ENCODE measurements around the gene SRP19.

- TF ChIP-seq, protein P1, sequence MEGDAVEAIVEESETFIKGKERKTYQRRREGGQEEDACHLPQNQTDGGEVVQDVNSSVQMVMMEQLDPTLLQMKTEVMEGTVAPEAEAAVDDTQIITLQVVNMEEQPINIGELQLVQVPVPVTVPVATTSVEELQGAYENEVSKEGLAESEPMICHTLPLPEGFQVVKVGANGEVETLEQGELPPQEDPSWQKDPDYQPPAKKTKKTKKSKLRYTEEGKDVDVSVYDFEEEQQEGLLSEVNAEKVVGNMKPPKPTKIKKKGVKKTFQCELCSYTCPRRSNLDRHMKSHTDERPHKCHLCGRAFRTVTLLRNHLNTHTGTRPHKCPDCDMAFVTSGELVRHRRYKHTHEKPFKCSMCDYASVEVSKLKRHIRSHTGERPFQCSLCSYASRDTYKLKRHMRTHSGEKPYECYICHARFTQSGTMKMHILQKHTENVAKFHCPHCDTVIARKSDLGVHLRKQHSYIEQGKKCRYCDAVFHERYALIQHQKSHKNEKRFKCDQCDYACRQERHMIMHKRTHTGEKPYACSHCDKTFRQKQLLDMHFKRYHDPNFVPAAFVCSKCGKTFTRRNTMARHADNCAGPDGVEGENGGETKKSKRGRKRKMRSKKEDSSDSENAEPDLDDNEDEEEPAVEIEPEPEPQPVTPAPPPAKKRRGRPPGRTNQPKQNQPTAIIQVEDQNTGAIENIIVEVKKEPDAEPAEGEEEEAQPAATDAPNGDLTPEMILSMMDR (conservative IDR thresholded peaks at IDR 0.05; ENCODE audit: low read depth in 2 of 2), result no peak
- TF ChIP-seq CREB1 (CRISPR knock-in tag; IDR thresholded peaks at IDR 0.05; ENCODE audit: low read depth) (no peak), EZH2phosphoT487 (IDR thresholded peaks at IDR 0.05; ENCODE audit: unreplicated experiment) (no peak), POLR2AphosphoS5 (IDR thresholded peaks at IDR 0.05; ENCODE audit: low read depth) (no peak), REST (IDR thresholded peaks at IDR 0.05; ENCODE audit: unreplicated experiment) (no peak)
- TF ChIP-seq, protein P2, sequence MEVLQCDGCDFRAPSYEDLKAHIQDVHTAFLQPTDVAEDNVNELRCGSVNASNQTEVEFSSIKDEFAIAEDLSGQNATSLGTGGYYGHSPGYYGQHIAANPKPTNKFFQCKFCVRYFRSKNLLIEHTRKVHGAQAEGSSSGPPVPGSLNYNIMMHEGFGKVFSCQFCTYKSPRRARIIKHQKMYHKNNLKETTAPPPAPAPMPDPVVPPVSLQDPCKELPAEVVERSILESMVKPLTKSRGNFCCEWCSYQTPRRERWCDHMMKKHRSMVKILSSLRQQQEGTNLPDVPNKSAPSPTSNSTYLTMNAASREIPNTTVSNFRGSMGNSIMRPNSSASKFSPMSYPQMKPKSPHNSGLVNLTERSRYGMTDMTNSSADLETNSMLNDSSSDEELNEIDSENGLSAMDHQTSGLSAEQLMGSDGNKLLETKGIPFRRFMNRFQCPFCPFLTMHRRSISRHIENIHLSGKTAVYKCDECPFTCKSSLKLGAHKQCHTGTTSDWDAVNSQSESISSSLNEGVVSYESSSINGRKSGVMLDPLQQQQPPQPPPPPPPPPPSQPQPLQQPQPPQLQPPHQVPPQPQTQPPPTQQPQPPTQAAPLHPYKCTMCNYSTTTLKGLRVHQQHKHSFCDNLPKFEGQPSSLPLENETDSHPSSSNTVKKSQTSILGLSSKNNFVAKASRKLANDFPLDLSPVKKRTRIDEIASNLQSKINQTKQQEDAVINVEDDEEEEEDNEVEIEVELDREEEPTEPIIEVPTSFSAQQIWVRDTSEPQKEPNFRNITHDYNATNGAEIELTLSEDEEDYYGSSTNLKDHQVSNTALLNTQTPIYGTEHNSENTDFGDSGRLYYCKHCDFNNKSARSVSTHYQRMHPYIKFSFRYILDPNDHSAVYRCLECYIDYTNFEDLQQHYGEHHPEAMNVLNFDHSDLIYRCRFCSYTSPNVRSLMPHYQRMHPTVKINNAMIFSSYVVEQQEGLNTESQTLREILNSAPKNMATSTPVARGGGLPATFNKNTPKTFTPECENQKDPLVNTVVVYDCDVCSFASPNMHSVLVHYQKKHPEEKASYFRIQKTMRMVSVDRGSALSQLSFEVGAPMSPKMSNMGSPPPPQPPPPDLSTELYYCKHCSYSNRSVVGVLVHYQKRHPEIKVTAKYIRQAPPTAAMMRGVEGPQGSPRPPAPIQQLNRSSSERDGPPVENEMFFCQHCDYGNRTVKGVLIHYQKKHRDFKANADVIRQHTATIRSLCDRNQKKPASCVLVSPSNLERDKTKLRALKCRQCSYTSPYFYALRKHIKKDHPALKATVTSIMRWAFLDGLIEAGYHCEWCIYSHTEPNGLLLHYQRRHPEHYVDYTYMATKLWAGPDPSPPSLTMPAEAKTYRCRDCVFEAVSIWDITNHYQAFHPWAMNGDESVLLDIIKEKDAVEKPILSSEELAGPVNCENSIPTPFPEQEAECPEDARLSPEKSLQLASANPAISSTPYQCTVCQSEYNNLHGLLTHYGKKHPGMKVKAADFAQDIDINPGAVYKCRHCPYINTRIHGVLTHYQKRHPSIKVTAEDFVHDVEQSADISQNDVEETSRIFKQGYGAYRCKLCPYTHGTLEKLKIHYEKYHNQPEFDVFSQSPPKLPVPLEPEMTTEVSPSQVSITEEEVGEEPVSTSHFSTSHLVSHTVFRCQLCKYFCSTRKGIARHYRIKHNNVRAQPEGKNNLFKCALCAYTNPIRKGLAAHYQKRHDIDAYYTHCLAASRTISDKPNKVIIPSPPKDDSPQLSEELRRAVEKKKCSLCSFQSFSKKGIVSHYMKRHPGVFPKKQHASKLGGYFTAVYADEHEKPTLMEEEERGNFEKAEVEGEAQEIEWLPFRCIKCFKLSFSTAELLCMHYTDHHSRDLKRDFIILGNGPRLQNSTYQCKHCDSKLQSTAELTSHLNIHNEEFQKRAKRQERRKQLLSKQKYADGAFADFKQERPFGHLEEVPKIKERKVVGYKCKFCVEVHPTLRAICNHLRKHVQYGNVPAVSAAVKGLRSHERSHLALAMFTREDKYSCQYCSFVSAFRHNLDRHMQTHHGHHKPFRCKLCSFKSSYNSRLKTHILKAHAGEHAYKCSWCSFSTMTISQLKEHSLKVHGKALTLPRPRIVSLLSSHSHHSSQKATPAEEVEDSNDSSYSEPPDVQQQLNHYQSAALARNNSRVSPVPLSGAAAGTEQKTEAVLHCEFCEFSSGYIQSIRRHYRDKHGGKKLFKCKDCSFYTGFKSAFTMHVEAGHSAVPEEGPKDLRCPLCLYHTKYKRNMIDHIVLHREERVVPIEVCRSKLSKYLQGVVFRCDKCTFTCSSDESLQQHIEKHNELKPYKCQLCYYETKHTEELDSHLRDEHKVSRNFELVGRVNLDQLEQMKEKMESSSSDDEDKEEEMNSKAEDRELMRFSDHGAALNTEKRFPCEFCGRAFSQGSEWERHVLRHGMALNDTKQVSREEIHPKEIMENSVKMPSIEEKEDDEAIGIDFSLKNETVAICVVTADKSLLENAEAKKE (CRISPR knock-in tag; IDR thresholded peaks at IDR 0.05), result no peak
Measured at GRCh38 chr5:112863549-112863948, 2.5 kb downstream of the SRP19 start.

Data from GM23338 (cell line).